ENCODE results near the gene LRRN2.

- TF ChIP-seq POLR2A (IDR thresholded peaks at IDR 0.05): no peak
- TF ChIP-seq, protein P1, sequence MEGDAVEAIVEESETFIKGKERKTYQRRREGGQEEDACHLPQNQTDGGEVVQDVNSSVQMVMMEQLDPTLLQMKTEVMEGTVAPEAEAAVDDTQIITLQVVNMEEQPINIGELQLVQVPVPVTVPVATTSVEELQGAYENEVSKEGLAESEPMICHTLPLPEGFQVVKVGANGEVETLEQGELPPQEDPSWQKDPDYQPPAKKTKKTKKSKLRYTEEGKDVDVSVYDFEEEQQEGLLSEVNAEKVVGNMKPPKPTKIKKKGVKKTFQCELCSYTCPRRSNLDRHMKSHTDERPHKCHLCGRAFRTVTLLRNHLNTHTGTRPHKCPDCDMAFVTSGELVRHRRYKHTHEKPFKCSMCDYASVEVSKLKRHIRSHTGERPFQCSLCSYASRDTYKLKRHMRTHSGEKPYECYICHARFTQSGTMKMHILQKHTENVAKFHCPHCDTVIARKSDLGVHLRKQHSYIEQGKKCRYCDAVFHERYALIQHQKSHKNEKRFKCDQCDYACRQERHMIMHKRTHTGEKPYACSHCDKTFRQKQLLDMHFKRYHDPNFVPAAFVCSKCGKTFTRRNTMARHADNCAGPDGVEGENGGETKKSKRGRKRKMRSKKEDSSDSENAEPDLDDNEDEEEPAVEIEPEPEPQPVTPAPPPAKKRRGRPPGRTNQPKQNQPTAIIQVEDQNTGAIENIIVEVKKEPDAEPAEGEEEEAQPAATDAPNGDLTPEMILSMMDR (IDR thresholded peaks at IDR 0.05): no peak
Measured at GRCh38 chr1:204652497-204652896, 33.0 kb downstream of the LRRN2 start.
